ENCODE measurements around the gene ABCA1.
"Not testable (repeated sequence)": the region's sequence is repeated elsewhere in the genome, so short reads cannot be mapped to it uniquely, and the experiment has no call there.

ABCA1 gene, protein sequence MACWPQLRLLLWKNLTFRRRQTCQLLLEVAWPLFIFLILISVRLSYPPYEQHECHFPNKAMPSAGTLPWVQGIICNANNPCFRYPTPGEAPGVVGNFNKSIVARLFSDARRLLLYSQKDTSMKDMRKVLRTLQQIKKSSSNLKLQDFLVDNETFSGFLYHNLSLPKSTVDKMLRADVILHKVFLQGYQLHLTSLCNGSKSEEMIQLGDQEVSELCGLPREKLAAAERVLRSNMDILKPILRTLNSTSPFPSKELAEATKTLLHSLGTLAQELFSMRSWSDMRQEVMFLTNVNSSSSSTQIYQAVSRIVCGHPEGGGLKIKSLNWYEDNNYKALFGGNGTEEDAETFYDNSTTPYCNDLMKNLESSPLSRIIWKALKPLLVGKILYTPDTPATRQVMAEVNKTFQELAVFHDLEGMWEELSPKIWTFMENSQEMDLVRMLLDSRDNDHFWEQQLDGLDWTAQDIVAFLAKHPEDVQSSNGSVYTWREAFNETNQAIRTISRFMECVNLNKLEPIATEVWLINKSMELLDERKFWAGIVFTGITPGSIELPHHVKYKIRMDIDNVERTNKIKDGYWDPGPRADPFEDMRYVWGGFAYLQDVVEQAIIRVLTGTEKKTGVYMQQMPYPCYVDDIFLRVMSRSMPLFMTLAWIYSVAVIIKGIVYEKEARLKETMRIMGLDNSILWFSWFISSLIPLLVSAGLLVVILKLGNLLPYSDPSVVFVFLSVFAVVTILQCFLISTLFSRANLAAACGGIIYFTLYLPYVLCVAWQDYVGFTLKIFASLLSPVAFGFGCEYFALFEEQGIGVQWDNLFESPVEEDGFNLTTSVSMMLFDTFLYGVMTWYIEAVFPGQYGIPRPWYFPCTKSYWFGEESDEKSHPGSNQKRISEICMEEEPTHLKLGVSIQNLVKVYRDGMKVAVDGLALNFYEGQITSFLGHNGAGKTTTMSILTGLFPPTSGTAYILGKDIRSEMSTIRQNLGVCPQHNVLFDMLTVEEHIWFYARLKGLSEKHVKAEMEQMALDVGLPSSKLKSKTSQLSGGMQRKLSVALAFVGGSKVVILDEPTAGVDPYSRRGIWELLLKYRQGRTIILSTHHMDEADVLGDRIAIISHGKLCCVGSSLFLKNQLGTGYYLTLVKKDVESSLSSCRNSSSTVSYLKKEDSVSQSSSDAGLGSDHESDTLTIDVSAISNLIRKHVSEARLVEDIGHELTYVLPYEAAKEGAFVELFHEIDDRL (N-terminal part only)

DNA sequence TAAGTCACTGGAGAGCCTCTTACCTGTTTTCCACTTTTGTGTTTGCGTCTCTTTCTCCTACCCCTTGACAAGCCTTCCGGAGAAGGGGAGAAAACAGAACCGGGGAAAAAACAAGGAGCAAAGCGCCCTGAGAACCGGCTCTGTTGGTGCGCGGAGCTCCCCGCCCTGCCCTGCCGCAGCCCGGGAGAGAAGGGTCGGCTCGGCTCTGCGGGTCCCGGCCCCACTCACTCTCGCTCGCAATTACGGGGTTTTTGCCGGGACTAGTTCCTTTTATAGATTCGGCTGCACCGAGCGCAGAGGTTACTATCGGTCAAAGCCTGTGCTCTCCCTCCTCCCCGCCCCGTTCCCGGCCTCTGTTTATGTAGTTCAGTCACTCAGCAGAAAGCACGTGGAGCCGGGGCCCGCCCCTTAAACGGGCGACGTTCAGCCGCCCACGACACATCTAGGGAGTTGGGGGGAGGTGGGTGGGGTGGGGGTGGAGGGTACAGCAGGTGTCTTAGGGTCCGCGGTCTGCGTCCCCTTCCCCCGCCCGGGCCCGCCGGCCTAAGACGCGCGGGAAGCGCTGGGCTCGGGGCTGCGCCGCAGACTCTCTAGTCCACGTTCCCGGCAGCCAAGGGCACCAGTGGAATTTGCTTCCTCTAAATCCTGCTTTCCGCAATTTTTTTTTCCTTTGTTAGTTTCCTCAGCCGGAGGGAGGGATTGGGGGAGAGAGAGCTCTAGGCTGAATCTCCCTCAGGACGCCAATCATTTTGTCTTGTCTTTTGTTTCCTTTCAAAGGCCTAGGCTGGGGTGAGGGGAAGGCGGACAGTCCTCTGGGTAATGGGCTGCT is at the start of gene ABCA1:
TSS of gene ABCA1 (minus strand) at position 244 of the 829 bp plus-strand sequence. CDS start 24,476 bp downstream, outside the sequence.
- DNase-seq, result peak; percentile 53

DNA sequence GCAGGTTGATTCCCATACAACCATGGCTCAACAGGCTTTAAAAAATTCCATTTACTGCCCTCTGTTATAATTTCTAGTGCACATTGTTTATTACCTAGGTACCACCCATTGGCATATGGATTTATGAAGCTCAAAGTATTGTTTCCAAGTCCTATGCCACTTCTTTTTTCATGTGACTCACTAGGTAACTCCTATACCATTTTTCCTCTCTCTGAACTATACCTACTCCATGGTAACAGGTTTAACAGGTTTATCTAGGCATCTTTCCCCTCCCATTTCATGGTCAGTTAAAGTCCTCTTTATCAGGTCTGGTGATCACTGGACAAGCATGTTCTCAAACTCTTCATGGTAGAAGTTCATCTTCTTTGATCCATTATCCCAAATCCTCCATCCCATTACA is 49.6 kb upstream of the ABCA1 start:
- no peak for DNase-seq

DNA sequence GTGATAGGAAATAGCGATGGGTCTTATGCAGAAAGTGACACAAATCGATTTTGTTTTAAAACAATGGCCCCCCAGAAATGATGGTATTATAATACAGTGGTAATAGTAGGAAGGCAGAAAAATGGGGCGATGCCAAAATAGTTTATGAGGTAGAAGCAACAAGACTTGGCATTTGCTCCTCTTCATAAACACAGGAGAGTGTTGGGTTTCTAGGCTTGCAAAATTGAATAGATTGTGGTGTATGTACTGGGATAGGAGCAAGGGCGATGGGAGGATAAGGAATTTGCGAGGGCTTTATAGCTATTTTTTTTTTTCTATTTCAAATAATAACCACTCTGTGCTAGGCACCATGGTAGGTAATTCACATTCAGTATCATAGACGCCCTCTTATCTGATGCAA is 49.2 kb upstream of the ABCA1 start:
- no peak for DNase-seq

DNA sequence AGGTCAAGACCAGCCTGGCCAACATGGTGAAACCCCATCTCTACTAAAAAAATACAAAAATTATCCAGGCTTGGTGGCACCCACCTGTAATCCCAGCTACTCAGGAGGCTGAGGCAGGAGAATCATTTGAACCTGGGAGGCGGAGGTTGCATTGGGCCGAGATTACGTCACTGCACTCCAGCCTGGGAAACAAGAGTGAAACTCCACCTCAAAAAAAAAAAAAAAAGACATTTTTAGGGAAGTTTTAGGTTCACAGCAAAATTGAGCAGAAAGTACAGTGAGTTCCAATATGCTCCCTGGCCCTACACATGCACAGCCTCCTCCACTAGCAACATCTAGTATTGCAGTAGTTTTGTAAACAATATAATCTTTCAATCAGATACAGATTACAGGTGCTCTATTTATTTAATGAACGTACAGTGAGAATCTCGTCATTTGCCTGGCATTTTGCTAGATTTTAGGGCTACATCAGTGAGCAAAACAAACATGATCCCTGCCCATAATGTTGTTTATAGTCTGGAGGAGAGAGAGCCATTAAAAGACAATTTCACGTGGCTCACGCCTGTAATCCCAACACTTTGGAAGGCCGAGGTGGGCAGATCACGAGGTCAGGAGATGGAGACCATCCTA is 48.1 kb upstream of the ABCA1 start:
- DNase-seq, result not testable (repeated sequence)

DNA sequence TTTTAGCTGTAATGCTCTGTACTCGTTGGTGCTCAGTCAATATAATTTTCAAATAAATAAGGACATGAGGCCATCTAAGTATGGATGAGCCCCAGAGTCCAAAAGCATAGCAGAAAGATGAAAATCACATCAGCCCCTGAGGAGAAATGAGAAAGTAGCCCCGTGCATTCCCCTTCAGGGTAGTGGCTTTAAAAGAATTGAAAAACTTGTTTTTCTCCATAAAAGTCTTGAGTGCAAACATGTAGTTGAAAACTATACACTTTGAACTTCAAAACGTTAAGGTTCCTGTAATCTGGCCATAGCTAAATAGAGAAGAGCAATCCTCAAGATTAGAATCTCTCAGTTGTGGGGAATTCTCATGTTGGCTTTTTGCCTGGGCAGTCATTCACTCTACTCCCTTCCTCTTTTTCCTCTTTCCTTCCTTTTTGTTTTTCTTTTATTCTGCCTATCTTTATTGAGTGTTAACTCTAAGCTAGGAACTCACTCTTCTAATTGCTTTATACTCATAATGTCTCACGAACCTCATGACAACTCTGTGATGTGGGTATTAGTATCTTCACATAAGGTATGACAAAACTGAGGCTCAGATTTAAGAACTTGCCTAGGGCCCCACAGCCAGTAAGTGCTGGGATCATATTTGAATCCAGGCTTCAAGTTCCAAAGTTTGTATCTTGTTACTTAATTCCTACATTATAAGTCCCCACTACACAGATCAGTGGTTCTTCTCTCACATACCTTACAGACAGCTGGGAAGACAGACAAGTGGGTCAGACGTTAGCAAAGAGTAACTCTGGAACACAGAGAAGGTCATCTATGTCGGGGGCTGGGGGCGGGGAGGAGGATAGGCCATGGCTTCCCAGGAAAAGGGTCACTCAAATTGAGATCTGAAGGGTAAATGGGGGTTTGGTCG is 46.4 kb upstream of the ABCA1 start:
- no peak for DNase-seq

DNA sequence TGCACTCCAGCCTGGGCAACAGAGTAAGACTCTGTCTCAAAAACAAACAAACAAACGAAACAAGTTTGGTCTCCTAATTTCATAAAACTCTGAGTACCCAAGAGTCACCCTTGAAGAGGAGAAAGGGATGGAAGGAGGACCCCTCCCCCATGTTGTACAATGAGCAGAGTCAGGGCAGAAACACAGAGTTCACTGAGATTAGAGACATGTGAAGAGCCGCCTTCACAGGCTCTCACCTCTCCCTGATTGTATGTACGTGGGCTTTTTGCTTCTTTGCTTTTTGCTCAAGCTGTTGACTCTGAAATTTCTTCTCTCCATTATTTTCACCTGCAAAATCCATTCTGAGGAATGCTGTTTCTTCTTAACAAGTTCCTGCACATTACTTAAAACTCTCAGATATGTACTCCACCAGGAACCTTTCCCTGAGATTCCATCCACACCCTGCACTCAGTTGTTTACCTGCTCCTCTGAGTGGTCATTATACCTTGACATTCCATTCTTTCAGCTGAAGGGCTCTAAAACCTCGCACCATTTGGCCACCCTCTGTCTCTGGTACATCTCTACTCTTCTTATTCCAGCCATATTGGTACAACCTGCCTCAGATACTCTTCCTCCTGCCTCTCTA is 44.4 kb upstream of the ABCA1 start:
- no peak for DNase-seq

DNA sequence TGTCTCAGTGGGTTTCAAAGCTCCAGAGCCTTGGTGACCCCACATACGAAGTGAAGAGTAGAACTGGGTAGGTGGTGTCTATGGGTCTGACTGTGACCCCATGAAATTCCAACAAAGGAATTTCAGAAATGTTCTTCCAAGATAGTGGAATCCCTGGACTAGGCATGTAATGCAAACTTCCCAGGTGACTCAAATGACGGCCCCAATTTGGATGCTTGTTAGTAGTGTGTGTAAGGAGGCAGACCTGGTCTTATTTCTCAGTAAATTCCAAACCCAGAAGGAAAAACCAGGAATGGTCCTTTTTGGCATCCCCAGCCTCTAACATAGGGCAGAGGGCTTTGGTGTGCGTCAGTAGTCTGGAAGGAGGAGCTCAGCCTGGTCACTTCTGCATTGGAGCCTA is 43.6 kb upstream of the ABCA1 start:
- DNase-seq, result peak; percentile 36

DNA sequence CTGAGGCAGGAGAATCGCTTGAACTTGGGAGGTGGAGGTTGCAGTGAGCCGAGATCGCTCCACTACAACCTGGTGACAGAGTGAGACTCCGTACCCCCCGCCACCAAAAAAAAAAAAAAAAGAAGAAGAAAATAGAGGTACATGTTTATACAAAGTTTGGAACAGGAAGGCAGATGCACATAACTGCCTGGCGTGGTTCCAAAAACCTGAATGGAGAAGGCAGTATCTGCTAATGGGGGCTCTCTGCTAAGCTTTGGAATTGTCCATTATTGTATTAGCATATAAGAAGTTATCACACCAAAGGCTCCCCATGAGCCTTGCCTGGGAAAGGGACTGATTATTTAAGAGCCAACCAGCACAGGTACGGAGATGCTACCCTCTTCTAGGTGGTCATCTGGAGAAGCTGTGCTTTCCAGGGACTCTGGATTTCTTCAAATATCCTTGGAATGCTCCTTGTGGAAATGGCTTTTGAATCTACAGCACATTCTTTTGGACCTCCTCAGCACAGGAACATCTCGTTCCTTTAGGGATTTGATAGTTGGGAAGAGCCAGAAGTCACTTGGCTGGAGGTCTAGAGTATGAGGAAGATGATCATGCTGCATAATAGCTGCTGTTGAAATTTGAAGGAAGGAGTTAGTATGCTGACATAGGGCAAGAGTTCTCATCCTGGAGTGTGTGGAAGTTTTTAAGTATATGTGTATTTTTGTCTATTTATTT is 42.5 kb upstream of the ABCA1 start:
- DNase-seq, result peak; percentile 33

DNA sequence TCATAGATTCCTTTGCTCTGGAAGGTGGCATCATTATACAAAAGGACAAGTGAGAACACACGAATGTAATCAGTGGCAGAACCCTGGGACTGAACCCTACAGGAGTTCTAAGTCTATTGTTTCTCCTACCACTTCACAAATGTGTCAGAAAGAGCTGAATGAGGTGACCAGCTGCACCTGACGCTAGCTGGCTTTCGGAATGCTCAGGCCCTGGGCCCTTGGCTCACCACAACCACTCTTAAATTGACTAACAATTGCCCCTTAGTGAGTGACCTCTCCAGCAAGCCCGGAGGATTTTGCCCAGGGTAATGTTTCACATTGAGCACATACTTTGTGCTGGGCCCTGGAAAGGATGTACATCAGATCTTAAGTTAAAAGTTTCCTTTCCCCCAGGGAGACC is 41.2 kb upstream of the ABCA1 start:
- DNase-seq, result no peak

DNA sequence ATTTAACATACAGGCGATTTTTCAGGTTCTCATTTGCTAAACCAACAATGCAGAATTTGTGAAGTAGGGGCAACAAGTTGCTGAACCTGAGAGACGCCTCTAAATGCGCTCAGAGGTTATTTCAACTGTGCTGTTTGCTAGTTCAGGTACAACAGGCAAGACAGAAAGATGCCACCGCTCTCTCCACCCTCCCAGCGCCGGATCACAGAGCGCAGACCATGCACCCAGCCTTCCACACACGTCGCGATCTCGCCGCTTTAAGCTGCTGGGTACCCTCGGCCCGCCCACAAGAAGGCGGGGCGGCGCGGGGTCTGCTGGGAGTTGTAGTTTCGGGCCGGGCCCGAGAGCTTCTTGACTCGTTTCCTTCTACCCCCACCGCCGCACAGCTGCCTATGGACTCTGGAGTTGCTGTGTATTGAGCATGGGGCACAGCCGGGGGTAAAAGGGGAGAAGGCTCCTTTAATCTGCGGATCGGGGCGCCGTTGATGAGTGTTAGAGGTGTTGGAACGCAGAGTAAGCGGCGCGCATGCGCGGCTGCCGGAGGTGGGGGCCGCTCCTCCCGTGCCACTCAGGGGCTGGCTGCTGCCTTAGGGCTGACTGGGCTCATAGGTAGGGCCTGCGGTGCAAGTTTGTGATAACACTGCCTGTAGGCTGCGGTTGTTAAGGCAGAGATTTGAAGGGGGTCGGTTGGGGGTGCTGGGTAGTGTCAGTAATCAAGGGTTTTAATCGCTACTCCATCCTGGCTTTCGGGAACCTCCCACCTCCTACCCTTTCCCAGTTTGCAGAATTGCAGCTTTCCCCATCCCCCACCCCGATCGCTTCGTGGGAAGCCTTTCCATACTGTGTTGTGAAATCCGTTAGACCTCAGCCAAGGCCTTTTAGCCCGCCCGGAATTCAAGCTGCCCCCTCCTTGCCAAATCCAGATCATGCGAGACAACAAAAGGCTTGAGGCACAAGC is 40.3 kb upstream of the ABCA1 start:
- peak; percentile 93 for DNase-seq

DNA sequence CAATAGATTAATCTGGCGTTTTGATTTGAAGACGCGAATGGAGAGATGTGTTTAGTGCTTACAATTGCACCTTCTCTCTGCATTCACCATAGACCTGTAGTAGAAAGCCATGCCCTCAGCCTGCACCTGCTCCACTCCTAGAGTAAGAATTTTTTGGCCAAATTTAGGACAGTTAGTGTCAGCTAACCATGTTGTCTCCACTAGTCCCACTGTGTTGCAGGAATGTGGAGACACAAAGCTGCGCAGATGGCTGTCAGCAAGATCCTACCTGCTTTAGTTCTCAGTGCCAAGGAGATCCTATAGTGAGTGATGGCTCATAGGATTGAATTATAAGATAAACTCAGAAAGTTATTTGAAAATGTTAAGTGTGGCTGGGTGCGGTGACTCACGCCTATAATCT is 35.1 kb upstream of the ABCA1 start:
- no peak for DNase-seq

DNA sequence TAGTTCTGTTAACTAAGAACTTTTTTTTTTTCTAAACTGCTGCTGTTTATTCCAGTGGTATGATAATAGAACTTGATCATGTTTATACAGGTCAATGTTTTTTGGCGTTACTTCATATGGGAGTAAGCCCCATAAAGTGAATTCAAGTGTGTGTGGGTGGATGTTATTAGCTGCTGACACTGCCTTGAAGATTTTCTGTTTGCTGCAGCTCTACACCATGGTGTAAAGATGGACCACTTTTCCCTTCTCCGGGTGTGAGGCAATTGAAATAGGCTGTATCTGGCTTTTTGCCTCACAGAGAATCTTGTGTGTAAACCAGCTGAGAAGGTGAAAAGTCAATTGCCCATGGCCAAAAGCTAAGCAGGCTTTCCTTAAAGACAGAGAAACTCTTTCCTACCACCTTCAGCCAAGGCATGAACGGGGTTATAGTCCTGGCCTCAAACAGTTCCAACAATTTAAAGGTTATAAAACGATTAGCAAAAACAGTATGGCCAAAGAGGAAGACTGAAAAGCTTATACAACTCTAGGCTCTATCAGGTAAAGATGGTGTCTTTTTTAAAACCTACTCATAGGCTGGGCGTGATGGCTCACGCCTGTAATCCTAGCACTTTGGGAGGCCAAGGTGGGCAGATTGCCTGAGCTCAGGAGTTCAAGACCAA is 33.9 kb upstream of the ABCA1 start:
- DNase-seq, result no peak

DNA sequence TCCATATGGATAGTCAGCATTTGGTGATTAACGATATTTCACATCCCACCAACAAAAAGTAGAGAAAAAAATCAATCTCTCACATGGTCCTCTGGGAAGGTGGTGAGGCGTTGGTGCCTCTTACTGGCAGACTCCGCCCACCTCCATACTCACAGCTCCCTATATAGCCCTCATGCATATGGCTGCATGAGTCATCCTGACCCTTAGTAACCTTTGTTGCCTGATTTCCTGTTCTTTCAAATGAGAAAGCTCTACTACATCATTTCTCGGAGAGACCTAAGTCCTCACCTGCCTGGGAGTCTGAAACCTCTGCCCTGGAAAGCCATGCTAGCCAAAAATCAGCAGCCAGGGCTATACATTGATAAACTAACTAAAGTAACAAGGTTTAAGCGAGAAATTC is 33.3 kb upstream of the ABCA1 start:
- peak; percentile 28 for DNase-seq

DNA sequence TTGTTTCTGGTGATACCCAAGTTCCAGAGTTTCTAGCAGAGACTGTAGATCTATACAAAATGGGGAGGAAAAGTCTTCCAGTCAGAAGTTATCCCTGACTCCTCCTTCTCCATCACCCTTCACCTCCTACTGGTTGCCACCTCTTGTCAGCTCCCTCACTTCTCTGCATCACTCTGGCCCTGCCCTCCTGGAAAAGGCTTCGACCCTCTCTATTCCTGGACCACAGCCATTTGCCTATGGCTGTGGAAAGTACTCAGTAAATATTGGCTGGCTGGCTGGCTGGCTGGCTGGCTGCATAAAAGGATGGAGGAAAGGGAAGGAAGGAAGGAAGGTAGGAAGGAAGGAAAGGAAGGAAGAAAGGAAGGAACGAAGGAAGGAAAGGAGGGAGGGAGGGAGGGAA is 32.7 kb upstream of the ABCA1 start:
- no peak for DNase-seq

DNA sequence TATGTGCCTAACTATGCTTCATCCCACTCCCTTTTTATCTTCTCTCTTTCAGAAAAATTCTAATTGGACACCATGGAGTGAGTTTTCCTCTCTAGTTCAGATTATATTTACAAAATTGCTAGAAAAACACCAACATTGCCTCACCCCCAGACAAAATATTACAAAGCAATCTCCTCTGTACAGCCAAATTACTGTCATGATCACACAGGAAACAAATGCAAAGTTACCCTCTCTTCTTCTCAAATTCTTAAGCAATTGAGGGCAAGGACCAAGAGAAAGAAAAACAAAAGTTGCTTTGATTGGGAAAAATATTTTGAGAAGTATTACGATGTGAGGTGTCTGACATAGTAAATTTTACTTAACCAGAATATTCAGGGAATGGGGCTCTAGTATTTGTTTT is 30.8 kb upstream of the ABCA1 start:
- no peak for DNase-seq

DNA sequence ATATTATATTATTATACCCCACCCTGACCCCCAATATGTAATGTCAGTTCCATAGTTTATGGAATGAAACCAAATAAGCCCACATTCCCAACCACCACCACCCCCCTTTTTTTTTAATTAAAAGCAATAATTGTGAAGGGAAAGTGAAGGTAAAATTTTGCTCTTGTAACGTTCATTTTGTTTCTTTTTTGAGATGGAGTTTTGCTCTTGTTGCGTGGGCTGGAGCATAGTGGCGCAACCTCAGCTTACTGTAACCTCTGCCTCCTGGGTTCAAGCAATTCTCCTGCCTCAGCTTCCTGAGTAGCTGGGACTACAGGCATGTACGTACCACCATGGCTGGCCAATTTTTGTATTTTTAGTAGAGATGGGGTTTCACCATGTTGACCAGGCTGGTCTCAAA is 30.1 kb upstream of the ABCA1 start:
- not testable (repeated sequence) for DNase-seq

DNA sequence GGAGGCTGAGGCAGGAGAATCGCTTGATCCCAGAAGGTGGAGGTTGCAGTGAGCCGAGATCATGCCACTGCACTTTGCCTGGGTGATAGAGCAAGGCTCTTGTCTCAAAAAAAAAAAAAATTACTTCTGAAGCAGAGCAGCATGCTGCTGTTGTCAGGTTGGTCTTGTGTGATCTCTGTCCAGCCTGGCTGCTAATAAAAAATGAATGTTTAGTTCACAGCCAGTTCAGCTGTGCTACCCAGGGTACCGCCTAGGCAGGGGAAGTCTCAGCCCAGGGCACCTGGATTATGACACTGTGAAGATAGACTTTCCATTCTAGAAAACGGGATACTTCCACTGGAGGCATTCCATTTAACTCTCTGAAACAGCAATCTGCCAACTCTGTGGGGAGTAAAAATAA is 23.5 kb upstream of the ABCA1 start:
- DNase-seq, result no peak

DNA sequence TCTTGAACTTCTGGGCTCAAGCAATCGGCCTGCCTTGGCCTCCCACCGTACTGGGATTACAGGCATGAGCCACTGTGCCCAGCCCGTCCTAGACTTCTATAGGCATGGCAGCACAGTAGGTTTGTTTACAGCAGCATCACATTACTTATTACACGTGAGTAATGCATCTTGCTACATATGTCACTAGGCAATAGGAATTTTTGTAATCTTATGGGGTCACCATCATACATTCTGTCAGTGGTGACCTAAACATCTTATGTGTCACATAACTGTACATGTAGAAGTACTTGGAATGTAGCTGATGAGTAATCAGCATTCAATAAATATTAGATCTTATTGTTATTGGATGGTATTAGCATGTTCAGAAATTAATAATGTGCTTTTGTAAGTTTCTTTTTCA is 22.9 kb upstream of the ABCA1 start:
- no peak for DNase-seq
